Brain microvascular endothelial cell (primary cell): Measurements from ENCODE around the gene DENND1A.
A peak's percentile ranks its signal among the peaks of the same experiment; 100 is the strongest.

Source experiments
- DNase-seq: peaks from one replicate; pipeline ENCODE4 v3.0.0-alpha.2; 2020
- H3K27ac ChIP-seq: fragments of 250-450 bp; sonication (Bioruptor Pico); 2 replicates; pipeline ENCODE4 v1.5.1; 2020; ENCODE audit warnings: mild to moderate bottlenecking, moderate library complexity
- H3K27me3 ChIP-seq: fragments of 250-450 bp; sonication (Bioruptor Pico); replicated peaks from 2 replicates; pipeline ENCODE4 v1.5.1; 2020; ENCODE audit warnings: mild to moderate bottlenecking
- H3K36me3 ChIP-seq: fragments of 250-450 bp; sonication (Bioruptor Pico); replicated peaks from 2 replicates; pipeline ENCODE4 v1.5.1; 2020; ENCODE audit warnings: mild to moderate bottlenecking
- H3K4me3 ChIP-seq: 2 replicates; pipeline ENCODE4 v1.5.1; 2011; ENCODE audit warnings: low read depth, mild to moderate bottlenecking, control low read depth, low read length, moderate library complexity
- CTCF ChIP-seq: IDR thresholded peaks from 2 replicates; pipeline ENCODE4 v1.5.1; 2011; ENCODE audit warnings: low read depth, mild to moderate bottlenecking, moderate library complexity, low read length, control low read depth, inconsistent platforms; ENCODE audit errors: missing control alignments
- in situ Hi-C: cut with HindIII; loops from 2 replicates; pipeline ENCODE4 v1.10.0; 2017; ENCODE audit warnings: low sequenced_read_pairs, low pct_ligation_motif_present

Gene DENND1A

GRCh38 chr9:123848447-123849085 is 81.4 kb downstream of the DENND1A start:
- DNase-seq = no peak
- Histone ChIP-seq H3K27ac (no peak overlapping the region), H3K27me3 (no peaks in the 10 kb centered on the region), H3K36me3 (no peaks in the 10 kb centered on the region), H3K4me3 (no peak overlapping the region)
- in situ Hi-C loops = no loop called here
- TF ChIP-seq CTCF = no peak

- Histone ChIP-seq H3K36me3 (no peaks in the 10 kb centered on the region), H3K27ac (no peak overlapping the region), H3K4me3 (no peak overlapping the region), H3K27me3 (no peaks in the 10 kb centered on the region)
- in situ Hi-C loops = no loop called here
- no peak for DNase-seq
- no peak for TF ChIP-seq CTCF
Measured at GRCh38 chr9:123846966-123847365, 83.0 kb downstream of the DENND1A start.

GRCh38 chr9:123843703-123844102 is 86.2 kb downstream of the DENND1A start:
- no peak for DNase-seq
- Histone ChIP-seq H3K4me3 (no peak overlapping the region), H3K27me3 (no peaks in the 10 kb centered on the region), H3K27ac (no peak overlapping the region), H3K36me3 (no peaks in the 10 kb centered on the region)
- no peak for TF ChIP-seq CTCF
- in situ Hi-C loops = no loop called here

- H3K4me3 ChIP-seq = no peak overlapping the region
- in situ Hi-C loops = no loop called here
- H3K36me3 ChIP-seq = no peaks in the 10 kb centered on the region
- H3K27ac ChIP-seq = no peak overlapping the region
- no peak for TF ChIP-seq CTCF
- DNase-seq = no peak
- H3K27me3 ChIP-seq = no peaks in the 10 kb centered on the region
Measured at GRCh38 chr9:123835821-123836220, 94.1 kb downstream of the DENND1A start.

GRCh38 chr9:123834889-123835562 is 94.9 kb downstream of the DENND1A start:
- Histone ChIP-seq H3K27ac (no peak overlapping the region), H3K27me3 (no peaks in the 10 kb centered on the region), H3K36me3 (no peaks in the 10 kb centered on the region), H3K4me3 (no peak overlapping the region)
- no peak for TF ChIP-seq CTCF
- DNase-seq = peak; percentile 7
- in situ Hi-C loops = no loop called here
